Measurements from ENCODE around the gene MZT2B. TPM values are rescaled to one million over a fixed set of nuclear protein-coding genes. Genes with fewer than 3 reads are reported as not detected.
"Not testable (repeated sequence)": the region's sequence is repeated elsewhere in the genome, so short reads cannot be mapped to it uniquely, and the experiment has no call there.

MZT2B gene
- total and polyA plus RNA-seq, 2 of the 13 experiments (the other 11 are each of a cell fraction or from before 2014, with no cell fraction given): 253 to 410 TPM

DNA sequence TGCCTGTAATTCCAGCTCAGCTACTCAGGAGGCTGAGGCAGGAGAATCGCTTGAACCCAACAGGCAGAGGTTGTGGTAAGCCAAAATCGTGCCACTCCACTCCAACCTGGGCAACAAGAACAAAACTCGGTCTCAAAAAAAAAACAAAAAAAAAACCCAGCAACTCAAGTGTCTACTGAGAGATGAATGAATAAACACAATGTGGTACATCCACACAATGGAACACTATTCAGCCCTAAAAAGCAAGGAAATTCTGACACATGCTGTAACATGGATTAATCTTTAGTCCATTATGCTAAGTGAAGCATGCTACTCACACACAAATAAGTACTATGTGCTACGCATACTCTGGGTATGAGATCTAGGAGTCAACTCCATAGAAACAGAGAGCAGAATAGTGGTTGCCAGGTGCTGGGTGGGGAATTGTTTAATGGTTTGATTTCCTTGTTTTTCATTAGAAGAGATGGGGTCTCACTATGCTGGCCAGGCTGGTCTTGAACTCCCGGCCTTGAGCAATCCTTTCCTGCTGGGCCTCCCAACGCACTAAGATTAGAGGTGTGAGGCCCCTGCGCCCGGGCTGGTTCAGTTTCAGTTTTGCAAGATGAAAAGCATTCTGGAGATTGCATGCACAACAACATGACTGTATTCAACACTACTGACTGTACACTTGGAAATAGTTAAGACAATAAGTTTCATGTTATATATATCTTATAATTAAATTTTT, 16.6 kb upstream of the MZT2B start:
- no peak overlapping the region for H3K4me2 ChIP-seq (ENCODE audit: low read depth, low read length)
- no peaks in the 10 kb centered on the region for H3K79me2 ChIP-seq (ENCODE audit: insufficient read depth, low read length)
- no peak overlapping the region for H3K4me3 ChIP-seq (replicated peaks in 1 of 3; ENCODE audit: insufficient read depth in 1 of 3, low read depth in 2 of 3, low read length in 3 of 3)
- intact Hi-C loops (cut with micrococcal nuclease; ENCODE audit: unreplicated experiment) (no loop called here), in situ Hi-C loops (cut with HindIII; ENCODE audit: extremely low pct_ligation_motif_present, low pct_unique_long_range_greater_than_20kb) (no loop called here)
- DNase-seq (ENCODE audit: low spot score) (no peak), ATAC-seq (no peak), FAIRE-seq (no peak)
- no peak overlapping the region for H3K9ac ChIP-seq (ENCODE audit: insufficient read depth, low read depth, low read length)
- peaks cover 34 to 73% of the 10 kb centered on the region in 2 experiments for H3K36me3 ChIP-seq (replicated peaks in 1 of 2; ENCODE audit: control insufficient read depth in 1 of 2, insufficient read depth in 2 of 2, low read length in 2 of 2)
- ChIA-PET POLR2A (no interaction called here), CTCF (ENCODE audit: low intra/inter-chr PET ratio, low total read pairs) (no interaction called here)
- no peaks in the 10 kb centered on the region for H3K9me3 ChIP-seq (ENCODE audit: low read length)
- H3K27me3 ChIP-seq (ENCODE audit: control insufficient read depth in 1 of 2, insufficient read depth in 2 of 2, low read length in 2 of 2): no peaks in the 10 kb centered on the region
- TF ChIP-seq SYNCRIP (IDR thresholded peaks at IDR 0.05; ENCODE audit: insufficient read depth, low read depth, low read length): no peak
- TF ChIP-seq ZNF746 (CRISPR knock-in tag; IDR thresholded peaks at IDR 0.05): no peak
- TF ChIP-seq ZNF121 (CRISPR knock-in tag; IDR thresholded peaks at IDR 0.05): 0 out of 2 replicates have a peak, but pooled peaks have one; percentile 22
- 98% methylated on average over 8 of the region's 8 CpGs for WGBS (ENCODE audit: low lambda C conversion rate)
- H2AFZ ChIP-seq (ENCODE audit: low read length): no peak overlapping the region
- no peaks in the 10 kb centered on the region for H4K20me1 ChIP-seq (ENCODE audit: insufficient read depth, low read length)
- no peaks in the 10 kb centered on the region for H3K4me1 ChIP-seq (ENCODE audit: insufficient read depth, low read length)
- H3K27ac ChIP-seq (ENCODE audit: extremely low read length, insufficient read depth, low read length): no peak overlapping the region
- no TSS peak for BruUV-seq (replicated peaks)

DNA sequence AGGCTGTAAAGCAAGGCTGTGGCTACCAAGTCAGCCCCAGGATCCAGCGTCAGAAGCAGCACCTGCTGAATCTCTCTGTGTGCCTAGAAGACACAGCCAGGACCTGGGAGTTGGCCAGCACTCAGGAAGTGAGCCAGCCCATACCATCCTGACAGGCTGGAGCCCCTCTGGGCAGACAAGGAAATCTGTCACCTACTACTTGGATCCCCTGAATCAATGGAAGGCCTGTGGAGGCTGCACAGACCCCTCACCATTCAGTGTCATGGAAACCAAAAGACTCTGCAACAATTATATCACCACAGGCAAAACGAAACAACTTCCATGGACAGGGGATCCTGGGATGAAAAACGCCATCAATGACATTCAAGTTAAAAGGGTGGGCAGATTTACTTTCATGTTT, 15.5 kb upstream of the MZT2B start:
- H3K9me3 ChIP-seq (ENCODE audit: low read length); POLR2A ChIA-PET; H2AFZ ChIP-seq (ENCODE audit: low read length); FAIRE-seq; in situ Hi-C loops (cut with HindIII; ENCODE audit: extremely low pct_ligation_motif_present, low pct_unique_long_range_greater_than_20kb); H3K79me2 ChIP-seq (ENCODE audit: insufficient read depth, low read length); CTCF ChIA-PET (ENCODE audit: low intra/inter-chr PET ratio, low total read pairs); H3K4me1 ChIP-seq (ENCODE audit: insufficient read depth, low read length); H3K4me3 ChIP-seq (replicated peaks in 1 of 3; ENCODE audit: insufficient read depth in 1 of 3, low read depth in 2 of 3, low read length in 3 of 3); H3K4me2 ChIP-seq (ENCODE audit: low read depth, low read length); H4K20me1 ChIP-seq (ENCODE audit: insufficient read depth, low read length); DNase-seq (ENCODE audit: low spot score); ATAC-seq; H3K9ac ChIP-seq (ENCODE audit: insufficient read depth, low read depth, low read length); H3K27me3 ChIP-seq (ENCODE audit: control insufficient read depth in 1 of 2, insufficient read depth in 2 of 2, low read length in 2 of 2); intact Hi-C loops (cut with micrococcal nuclease; ENCODE audit: unreplicated experiment); H3K27ac ChIP-seq (ENCODE audit: extremely low read length, insufficient read depth, low read length): not testable (repeated sequence)
- TSS peak; percentile 15 for BruUV-seq (replicated peaks)
- H3K36me3 ChIP-seq (replicated peaks in 1 of 2; ENCODE audit: control insufficient read depth in 1 of 2, insufficient read depth in 2 of 2, low read length in 2 of 2): peaks cover 34 to 81% of the 10 kb centered on the region in 2 experiments
- WGBS (ENCODE audit: low lambda C conversion rate): 85% methylated on average over 3 of the region's 3 CpGs

Measured in HepG2 (cell line).